Liver (tissue), 3 donors: Measurements from ENCODE around the gene ACSBG1.

ENCODE experiments used
- CTCF ChIP-seq: fragments of 150-350 bp; IDR thresholded peaks from 2 replicates; pipeline ENCODE4 v1.5.1; 2017; ENCODE audit warnings: improper control_type of control experiment, low read depth, low read length; ENCODE audit not compliant: missing input control
- JUND ChIP-seq, 2 donors: IDR thresholded peaks; 2 replicates each; pipeline ENCODE4 v1.6.1; 2016; ENCODE audit warnings: antibody characterized with exemption in 2 of 2
- RAD21 ChIP-seq, 2 donors: IDR thresholded peaks; 2 replicates each; pipeline ENCODE4 v1.6.1; 2016; ENCODE audit warnings: antibody characterized with exemption in 2 of 2, mild to moderate bottlenecking in 2 of 2
- REST ChIP-seq: IDR thresholded peaks from 2 replicates; pipeline ENCODE4 v1.6.1; 2016; ENCODE audit warnings: antibody characterized with exemption, mild to moderate bottlenecking
- donor health status: healthy.
- donor health status: healthy.

- no peak for TF ChIP-seq CTCF
- TF ChIP-seq REST, result no peak
- no peak for TF ChIP-seq RAD21 (IDR thresholded peaks at IDR 0.05)
- no peak for TF ChIP-seq JUND (IDR thresholded peaks at IDR 0.05)
Observed at GRCh38 chr15:78256044-78256437, 21.7 kb upstream of the ACSBG1 start.
